Right lobe of liver (tissue), 6 donors: ENCODE results near the gene SMCO3. TPM values are rescaled to one million over a fixed set of nuclear protein-coding genes. Genes with fewer than 3 reads are reported as not detected.

Experiments used
- ATAC-seq, 4 donors: fragments of 200-7000 bp; cut with Tn5 transposase; one replicate each; pipeline ENCODE4 v1.9.1; 2020; ENCODE audit warnings: mild to moderate bottlenecking in 4 of 4, moderate library complexity in 4 of 4
- DNase-seq, 3 donors: peaks; one replicate each; pipeline ENCODE4 v3.0.0-alpha.2; 2020
- H3K27ac ChIP-seq, 3 donors: fragments of 200-600 bp; one replicate each; pipeline ENCODE4 v1.8.0; 2022
- H3K27me3 ChIP-seq, 2 donors: fragments of 200-600 bp; one replicate each; pipeline ENCODE4 v1.8.0; 2022
- H3K36me3 ChIP-seq, 4 donors: fragments of 200-600 bp; sonication (generic) in 1 of 4; one replicate each; pipeline versions ENCODE4 v1.5.1 to v1.8.0; 2017 to 2022; ENCODE audit warnings: control low read depth in 1 of 4
- H3K4me1 ChIP-seq, 4 donors: fragments of 200-600 bp; sonication (generic) in 1 of 4; one replicate each; pipeline versions ENCODE4 v1.5.1 to v1.8.0; 2017 to 2022; ENCODE audit warnings: control low read depth in 1 of 4
- H3K4me3 ChIP-seq, 3 donors: fragments of 200-600 bp; one replicate each; pipeline ENCODE4 v1.8.0; 2022
- H3K9me3 ChIP-seq, 4 donors: fragments of 200-600 bp; sonication (generic) in 1 of 4; one replicate each; pipeline versions ENCODE4 v1.5.1 to v1.8.0; 2017 to 2022; ENCODE audit warnings: control low read depth in 1 of 4
- CTCF ChIP-seq, 4 donors: fragments of 200-600 bp in 3 of 4; fragments of 450-650 bp in 1 of 4; IDR thresholded peaks; one replicate each; pipeline versions ENCODE4 v1.5.1 to v1.8.0; 2016 to 2022; ENCODE audit warnings: antibody characterized with exemption in 4 of 4, mild to moderate bottlenecking in 2 of 4
- POLR2A ChIP-seq: fragments of 450-650 bp; IDR thresholded peaks from one replicate; pipeline ENCODE4 v1.6.1; 2017; ENCODE audit warnings: antibody characterized with exemption, mild to moderate bottlenecking
- WGBS: methylation state at CpG from one replicate; pipeline ENCODE4 v1.1.6; 2018; ENCODE audit warnings: low coverage, low lambda C conversion rate; ENCODE audit not compliant: insufficient coverage; ENCODE audit errors: missing lambda C conversion rate; 5-methylcytosine and 5-hydroxymethylcytosine counted together
- intact Hi-C, 2 donors: fragments of 100-400 bp; cut with DNase I; formaldehyde crosslinking; loops; one replicate each; pipeline versions ENCODE4 v1.11.2 to v1.14.1; 2022
- total RNA-seq, 6 experiments: library from RNA; depleted of rRNA in 2 of 6; stranded (reverse); fragments of >200 nt in 2 of 6; fragmentation: NEBNext Ultra II Directional in 3 of 6; extraction: Animal tissue kit (Norgen Biotek cat#: 25700) in 3 of 6; gene quantifications; one replicate each; pipeline versions ENCODE4 v1.1.0 to v1.2.4, GENCODE V29; 2016 to 2023
- donor health status: DM: no; HTN: yes; CAD: no.
- donor health status: DM: no; HTN: no; CAD: no.
- donor health status: DM: no; HTN: no; CAD: no.
- donor health status: DM: no; HTN: yes; CAD: no.
- donor health status: DM: no; HTN: yes; CAD: no.

SMCO3 gene
- total RNA-seq, 6 experiments from 2014 or later, result 0.24 to 0.68 (median 0.40) TPM; not detected in 1

DNA sequence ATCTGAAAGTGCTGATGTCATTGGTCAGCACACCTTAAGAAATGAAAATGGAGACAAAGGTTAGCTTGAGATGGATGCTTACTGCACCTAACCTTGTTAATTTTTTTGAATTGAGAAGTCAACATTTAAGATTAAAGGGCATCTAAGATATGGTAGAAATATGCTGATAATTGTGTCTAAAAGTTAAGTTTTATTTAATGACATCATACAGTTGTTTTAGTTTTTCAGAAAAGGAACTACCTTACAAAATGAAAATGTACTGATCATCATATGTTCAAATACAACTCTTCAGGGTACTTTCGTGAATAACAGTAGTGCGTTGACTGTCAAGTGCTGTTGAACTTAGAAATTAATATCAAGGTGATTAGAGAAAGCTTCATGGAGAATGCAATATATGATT lies 2.5 kb downstream of the SMCO3 start:
- H3K27ac ChIP-seq, result no peak overlapping the region
- no peaks in the 10 kb centered on the region for H3K27me3 ChIP-seq
- DNase-seq, result no peak
- WGBS, result 75% methylated on average over 2 of the region's 2 CpGs
- H3K36me3 ChIP-seq, result no peaks in the 10 kb centered on the region
- ATAC-seq, result no peak
- intact Hi-C loops, result no loop called here
- H3K4me1 ChIP-seq, result no peaks in the 10 kb centered on the region
- TF ChIP-seq POLR2A (no peak), CTCF (IDR thresholded peaks at IDR 0.05) (no peak)
- no peaks in the 10 kb centered on the region for H3K9me3 ChIP-seq
- H3K4me3 ChIP-seq, result no peak overlapping the region

GRCh38 chr12:14810953-14811483 lies 3.0 kb downstream of the SMCO3 start:
- peak; percentile 95 to 97 (median 96) for ATAC-seq
- peak in 2 of 3 donors; percentile 23 to 62 for DNase-seq
- intact Hi-C loops, result no loop called here

GRCh38 chr12:14810167-14810952 lies 3.6 kb downstream of the SMCO3 start:
- peak overlapping the region in 1 of 3 donors; percentile 8 for H3K4me3 ChIP-seq
- ATAC-seq (peak in 3 of 4 donors; percentile 44 to 69 (median 68)), DNase-seq (no peak)
- intact Hi-C loops, result no loop called here
- no peak overlapping the region for H3K27ac ChIP-seq
- H3K36me3 ChIP-seq, result no peaks in the 10 kb centered on the region
- WGBS, result 55% methylated on average over 5 of the region's 5 CpGs
- no peaks in the 10 kb centered on the region for H3K27me3 ChIP-seq
- no peaks in the 10 kb centered on the region for H3K4me1 ChIP-seq
- TF ChIP-seq POLR2A, result no peak
- TF ChIP-seq CTCF (IDR thresholded peaks at IDR 0.05), result no peak
- no peaks in the 10 kb centered on the region for H3K9me3 ChIP-seq

More at GRCh38 chr12:14810953-14811483, 3.0 kb downstream of the SMCO3 start:
- no peaks in the 10 kb centered on the region for H3K4me1 ChIP-seq
- no peak overlapping the region for H3K4me3 ChIP-seq
- H3K27ac ChIP-seq, result no peak overlapping the region
- no peaks in the 10 kb centered on the region for H3K36me3 ChIP-seq
- H3K9me3 ChIP-seq, result no peaks in the 10 kb centered on the region
- H3K27me3 ChIP-seq, result no peaks in the 10 kb centered on the region
- 82% methylated on average over 1 of the region's 1 CpG for WGBS
- TF ChIP-seq POLR2A, result no peak
- TF ChIP-seq CTCF (IDR thresholded peaks at IDR 0.05), result peak; percentile 59 to 72 (median 64)

DNA sequence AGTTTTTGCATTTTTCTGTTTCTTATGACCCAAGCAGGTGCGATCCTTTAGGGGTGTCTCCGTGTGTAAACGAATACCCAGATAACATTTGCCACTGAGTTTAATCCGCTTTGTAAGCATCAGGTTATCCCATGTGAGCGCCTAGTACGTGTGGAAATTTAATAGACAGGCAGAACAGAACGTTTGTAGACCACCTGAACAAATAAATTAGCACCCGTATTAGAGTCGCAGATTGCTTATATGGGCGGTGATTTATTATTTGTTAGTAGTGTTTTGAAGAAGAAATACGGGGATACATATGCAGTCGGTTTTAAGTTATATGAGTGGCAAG lies 10.2 kb downstream of the SMCO3 start:
- H3K4me3 ChIP-seq, result peak overlapping the region; percentile 75 to 87 (median 86)
- DNase-seq, result no peak
- H3K27ac ChIP-seq, result peak overlapping the region; percentile 18 to 91 (median 71)
- no peak for TF ChIP-seq POLR2A
- no peak for TF ChIP-seq CTCF (IDR thresholded peaks at IDR 0.05)
- intact Hi-C loops, result no loop called here
- 0% methylated on average over 12 of the region's 12 CpGs for WGBS
- H3K9me3 ChIP-seq, result no peaks in the 10 kb centered on the region
- ATAC-seq, result peak; percentile 18 to 39 (median 21)
- H3K36me3 ChIP-seq, result peaks cover 0 to 10% (median 4%) of the 10 kb centered on the region in 4 donors
- H3K4me1 ChIP-seq, result peaks cover 0 to 11% (median 2%) of the 10 kb centered on the region in 4 donors
- no peaks in the 10 kb centered on the region for H3K27me3 ChIP-seq
